ENCODE data around the gene JAG1.

JAG1 gene

DNA sequence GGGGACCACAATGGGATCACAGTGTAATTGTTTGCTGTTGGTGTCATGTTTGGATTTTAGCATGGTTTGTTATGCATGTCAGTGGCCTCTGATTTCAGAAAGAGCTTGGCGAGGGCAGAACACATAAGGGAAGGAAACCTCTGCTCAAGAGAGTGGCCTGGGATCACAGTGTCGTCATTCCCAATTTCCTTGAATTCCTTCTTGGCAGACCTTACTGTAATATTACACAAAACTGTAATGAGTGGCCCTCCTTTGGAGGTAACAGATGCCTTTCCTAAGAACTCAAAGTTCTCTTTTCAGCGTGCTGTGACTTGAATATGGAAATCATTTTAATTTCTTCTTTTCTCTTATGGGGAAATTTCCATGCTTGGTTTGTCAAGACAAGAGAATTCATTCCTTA lies 46.9 kb downstream of the JAG1 start:
- no peaks in the 10 kb centered on the region for H3K27me3 ChIP-seq (ENCODE audit: control insufficient read depth, low read length)
- no peaks in the 10 kb centered on the region for H3K4me1 ChIP-seq (ENCODE audit: control insufficient read depth, low read length)
- no peaks in the 10 kb centered on the region for H3K9me2 ChIP-seq (replicated peaks; ENCODE audit: control insufficient read depth, low read length)
- no peak for TF ChIP-seq EZH2phosphoT487 (IDR thresholded peaks at IDR 0.05; ENCODE audit: borderline replicate concordance, low read length)
- TF ChIP-seq, protein P1, sequence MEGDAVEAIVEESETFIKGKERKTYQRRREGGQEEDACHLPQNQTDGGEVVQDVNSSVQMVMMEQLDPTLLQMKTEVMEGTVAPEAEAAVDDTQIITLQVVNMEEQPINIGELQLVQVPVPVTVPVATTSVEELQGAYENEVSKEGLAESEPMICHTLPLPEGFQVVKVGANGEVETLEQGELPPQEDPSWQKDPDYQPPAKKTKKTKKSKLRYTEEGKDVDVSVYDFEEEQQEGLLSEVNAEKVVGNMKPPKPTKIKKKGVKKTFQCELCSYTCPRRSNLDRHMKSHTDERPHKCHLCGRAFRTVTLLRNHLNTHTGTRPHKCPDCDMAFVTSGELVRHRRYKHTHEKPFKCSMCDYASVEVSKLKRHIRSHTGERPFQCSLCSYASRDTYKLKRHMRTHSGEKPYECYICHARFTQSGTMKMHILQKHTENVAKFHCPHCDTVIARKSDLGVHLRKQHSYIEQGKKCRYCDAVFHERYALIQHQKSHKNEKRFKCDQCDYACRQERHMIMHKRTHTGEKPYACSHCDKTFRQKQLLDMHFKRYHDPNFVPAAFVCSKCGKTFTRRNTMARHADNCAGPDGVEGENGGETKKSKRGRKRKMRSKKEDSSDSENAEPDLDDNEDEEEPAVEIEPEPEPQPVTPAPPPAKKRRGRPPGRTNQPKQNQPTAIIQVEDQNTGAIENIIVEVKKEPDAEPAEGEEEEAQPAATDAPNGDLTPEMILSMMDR (IDR thresholded peaks at IDR 0.05; ENCODE audit: low read depth, low read length, poor library complexity, severe bottlenecking) = no peak
- no peak overlapping the region for H3K4me2 ChIP-seq (ENCODE audit: low read length)
- H3K9me3 ChIP-seq (ENCODE audit: control insufficient read depth, insufficient read depth, low read length) = no peaks in the 10 kb centered on the region
- no peaks in the 10 kb centered on the region for H3K79me2 ChIP-seq (ENCODE audit: control insufficient read depth, low read length)
- no peaks in the 10 kb centered on the region for H3F3A ChIP-seq (ENCODE audit: control insufficient read depth, insufficient read depth)
- H3K36me3 ChIP-seq (ENCODE audit: control insufficient read depth, low read length) = no peaks in the 10 kb centered on the region
- no peak overlapping the region for H3K27ac ChIP-seq (ENCODE audit: low read depth, low read length)
- no peak overlapping the region for H3K4me3 ChIP-seq (ENCODE audit: low read length)
- H4K20me1 ChIP-seq (ENCODE audit: control insufficient read depth, insufficient read depth, low read depth, low read length) = no peaks in the 10 kb centered on the region

DNA sequence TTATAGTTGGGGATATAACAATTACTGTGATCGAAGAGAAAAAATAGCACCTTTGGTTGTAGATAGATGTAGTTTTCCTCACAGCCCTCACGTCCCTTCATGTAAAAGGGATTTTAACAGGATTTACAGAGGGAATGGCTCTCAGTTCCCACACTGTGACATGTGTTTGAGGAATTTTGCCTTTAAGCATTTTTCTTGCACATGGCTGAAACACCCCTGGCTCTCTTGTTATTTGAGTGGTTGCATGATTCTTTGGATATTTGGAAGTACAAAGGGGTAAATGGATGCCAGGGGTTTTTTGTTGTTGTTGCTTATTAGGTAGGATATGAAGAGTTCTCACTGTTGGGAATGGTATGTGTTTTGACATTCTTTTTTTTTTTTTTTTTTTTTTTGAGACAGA lies 48.2 kb downstream of the JAG1 start:
- H3K4me3 ChIP-seq (ENCODE audit: low read length) = no peak overlapping the region
- no peak overlapping the region for H3K27ac ChIP-seq (ENCODE audit: low read depth, low read length)
- H3K4me1 ChIP-seq (ENCODE audit: control insufficient read depth, low read length) = no peaks in the 10 kb centered on the region
- H4K20me1 ChIP-seq (ENCODE audit: control insufficient read depth, insufficient read depth, low read depth, low read length) = no peaks in the 10 kb centered on the region
- no peaks in the 10 kb centered on the region for H3F3A ChIP-seq (ENCODE audit: control insufficient read depth, insufficient read depth)
- no peaks in the 10 kb centered on the region for H3K36me3 ChIP-seq (ENCODE audit: control insufficient read depth, low read length)
- no peaks in the 10 kb centered on the region for H3K27me3 ChIP-seq (ENCODE audit: control insufficient read depth, low read length)
- H3K79me2 ChIP-seq (ENCODE audit: control insufficient read depth, low read length) = no peaks in the 10 kb centered on the region
- H3K9me3 ChIP-seq (ENCODE audit: control insufficient read depth, insufficient read depth, low read length) = no peaks in the 10 kb centered on the region
- TF ChIP-seq, protein P1 (IDR thresholded peaks at IDR 0.05; ENCODE audit: low read depth, low read length, poor library complexity, severe bottlenecking) = no peak
- TF ChIP-seq EZH2phosphoT487 (IDR thresholded peaks at IDR 0.05; ENCODE audit: borderline replicate concordance, low read length) = no peak
- H3K9me2 ChIP-seq (replicated peaks; ENCODE audit: control insufficient read depth, low read length) = no peaks in the 10 kb centered on the region
- H3K4me2 ChIP-seq (ENCODE audit: low read length) = no peak overlapping the region

DNA sequence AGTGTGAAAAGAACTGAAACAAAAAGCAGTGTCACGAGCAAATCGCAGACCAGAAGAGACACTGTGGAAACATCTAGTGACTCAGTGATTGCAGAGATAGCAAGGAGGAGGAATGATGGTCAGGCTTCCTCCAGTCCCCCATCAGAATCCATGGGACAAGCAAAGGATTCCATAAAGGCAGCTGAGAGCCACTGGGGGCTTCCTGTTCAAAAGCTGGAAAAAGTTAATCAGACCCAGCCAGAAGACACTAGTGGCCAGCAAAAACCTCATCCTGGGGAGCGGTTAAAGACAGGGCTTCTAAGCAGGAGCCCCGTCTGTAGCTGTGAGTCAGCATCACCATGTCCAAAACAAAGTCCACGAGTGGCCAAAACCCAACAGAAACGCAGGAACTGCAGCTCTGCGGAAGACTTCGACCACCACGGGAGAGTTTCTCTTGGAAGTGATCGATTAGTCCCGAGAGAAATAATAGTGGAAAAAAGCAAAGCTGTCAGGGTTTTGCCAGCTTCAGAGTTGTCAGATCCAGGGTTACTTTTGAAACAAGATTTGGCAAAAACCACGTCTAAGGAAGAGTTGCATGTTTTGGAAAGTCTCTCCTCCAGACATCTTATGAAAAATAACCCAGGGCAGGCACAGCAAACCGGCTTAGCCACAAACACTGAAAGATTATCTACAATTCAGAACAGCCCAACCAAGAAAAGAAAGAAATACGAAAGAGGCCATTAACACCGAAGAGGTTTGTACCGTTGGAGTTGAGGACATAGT lies 51.0 kb downstream of the JAG1 start:
- Histone ChIP-seq H3K4me1 (ENCODE audit: control insufficient read depth, low read length) (no peaks in the 10 kb centered on the region), H4K20me1 (ENCODE audit: control insufficient read depth, insufficient read depth, low read depth, low read length) (no peaks in the 10 kb centered on the region), H3F3A (ENCODE audit: control insufficient read depth, insufficient read depth) (no peaks in the 10 kb centered on the region), H3K9me2 (replicated peaks; ENCODE audit: control insufficient read depth, low read length) (no peaks in the 10 kb centered on the region), H3K27ac (ENCODE audit: low read depth, low read length) (no peak overlapping the region), H3K36me3 (ENCODE audit: control insufficient read depth, low read length) (no peaks in the 10 kb centered on the region), H3K4me2 (ENCODE audit: low read length) (no peak overlapping the region), H3K9me3 (ENCODE audit: control insufficient read depth, insufficient read depth, low read length) (no peaks in the 10 kb centered on the region), H3K79me2 (ENCODE audit: control insufficient read depth, low read length) (no peaks in the 10 kb centered on the region), H3K4me3 (ENCODE audit: low read length) (no peak overlapping the region), H3K27me3 (ENCODE audit: control insufficient read depth, low read length) (no peaks in the 10 kb centered on the region)
- TF ChIP-seq EZH2phosphoT487 (IDR thresholded peaks at IDR 0.05; ENCODE audit: borderline replicate concordance, low read length) = no peak
- TF ChIP-seq, protein P1 (IDR thresholded peaks at IDR 0.05; ENCODE audit: low read depth, low read length, poor library complexity, severe bottlenecking) = no peak

Data from DOHH2 (cell line).